HFFc6 (cell line): ENCODE results near the gene MOB1A. TPM values are rescaled to one million over a fixed set of nuclear protein-coding genes. Genes with fewer than 3 reads are reported as not detected.
"Not testable (repeated sequence)": the region's sequence is repeated elsewhere in the genome, so short reads cannot be mapped to it uniquely, and the experiment has no call there.

Source experiments
- DNase-seq: peaks from one replicate; pipeline ENCODE4 v3.0.0-alpha.2; 2018
- H3K27ac Mint-ChIP-seq: 2 replicates; pipeline ENCODE4 v1.8.0; 2020; ENCODE audit warnings: mild to moderate bottlenecking, mixed read lengths
- H3K27me3 Mint-ChIP-seq: 2 replicates; pipeline ENCODE4 v1.8.0; 2021; ENCODE audit warnings: mild to moderate bottlenecking, moderate library complexity, mixed read lengths; ENCODE audit not compliant: insufficient read depth
- H3K36me3 Mint-ChIP-seq: 2 replicates; pipeline ENCODE4 v1.8.0; 2021; ENCODE audit warnings: low read depth, mixed read lengths
- H3K4me1 Mint-ChIP-seq: 2 replicates; pipeline ENCODE4 v1.8.0; 2020; ENCODE audit warnings: low read depth, mixed read lengths
- H3K4me3 Mint-ChIP-seq: 2 replicates; pipeline ENCODE4 v1.8.0; 2020; ENCODE audit warnings: mild to moderate bottlenecking, moderate library complexity, mixed read lengths
- H3K9me3 Mint-ChIP-seq: 2 replicates; pipeline ENCODE4 v1.8.0; 2020; ENCODE audit warnings: mild to moderate bottlenecking, mixed read lengths
- total RNA-seq, 6 experiments: library from RNA; stranded (reverse); fragmentation: NEBNext Ultra II Directional; extraction: Animal tissue kit (Norgen Biotek cat#: 25700); gene quantifications; 2 replicates in 1 of 6; 3 replicates in 5 of 6; pipeline ENCODE4 v1.2.3, GENCODE V29; 2021
- TF ChIP-seq, protein P1 (sequence below): fragments of 200-600 bp; sonication (generic); IDR thresholded peaks from 2 replicates; pipeline ENCODE4 v1.5.0; 2021; ENCODE audit warnings: antibody characterized with exemption, mild to moderate bottlenecking

MOB1A gene
- total RNA-seq, 6 experiments from 2014 or later: 95.4 to 121 (median 112) TPM

DNA sequence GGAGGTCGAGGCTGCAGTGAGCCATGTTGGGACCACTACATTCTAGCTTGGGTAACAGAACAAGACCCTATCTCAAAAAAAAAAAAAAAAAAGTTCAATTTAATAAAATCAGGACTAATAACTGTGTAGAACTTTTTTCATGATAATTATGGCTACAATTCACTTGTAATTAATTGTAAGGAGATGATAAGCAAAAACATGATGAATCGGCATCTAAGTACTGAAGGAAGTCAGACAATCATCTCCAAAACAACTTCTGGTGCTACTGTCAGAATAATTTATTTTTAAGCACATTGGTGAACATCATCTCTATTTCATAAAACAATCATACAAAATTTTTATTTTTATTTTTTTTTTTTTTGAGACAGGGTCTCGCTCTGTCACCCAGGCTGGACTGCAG, 10.0 kb upstream of the MOB1A start:
- H3K9me3 Mint-ChIP-seq: no peaks in the 10 kb centered on the region
- no peak overlapping the region for H3K4me3 Mint-ChIP-seq
- H3K27me3 Mint-ChIP-seq: peaks cover 13% of the 10 kb centered on the region; the same call in 1 of the 2 replicates
- H3K36me3 Mint-ChIP-seq: no peaks in the 10 kb centered on the region
- no peak overlapping the region for H3K27ac Mint-ChIP-seq
- H3K4me1 Mint-ChIP-seq: peaks cover 19% of the 10 kb centered on the region
- TF ChIP-seq, protein P1, sequence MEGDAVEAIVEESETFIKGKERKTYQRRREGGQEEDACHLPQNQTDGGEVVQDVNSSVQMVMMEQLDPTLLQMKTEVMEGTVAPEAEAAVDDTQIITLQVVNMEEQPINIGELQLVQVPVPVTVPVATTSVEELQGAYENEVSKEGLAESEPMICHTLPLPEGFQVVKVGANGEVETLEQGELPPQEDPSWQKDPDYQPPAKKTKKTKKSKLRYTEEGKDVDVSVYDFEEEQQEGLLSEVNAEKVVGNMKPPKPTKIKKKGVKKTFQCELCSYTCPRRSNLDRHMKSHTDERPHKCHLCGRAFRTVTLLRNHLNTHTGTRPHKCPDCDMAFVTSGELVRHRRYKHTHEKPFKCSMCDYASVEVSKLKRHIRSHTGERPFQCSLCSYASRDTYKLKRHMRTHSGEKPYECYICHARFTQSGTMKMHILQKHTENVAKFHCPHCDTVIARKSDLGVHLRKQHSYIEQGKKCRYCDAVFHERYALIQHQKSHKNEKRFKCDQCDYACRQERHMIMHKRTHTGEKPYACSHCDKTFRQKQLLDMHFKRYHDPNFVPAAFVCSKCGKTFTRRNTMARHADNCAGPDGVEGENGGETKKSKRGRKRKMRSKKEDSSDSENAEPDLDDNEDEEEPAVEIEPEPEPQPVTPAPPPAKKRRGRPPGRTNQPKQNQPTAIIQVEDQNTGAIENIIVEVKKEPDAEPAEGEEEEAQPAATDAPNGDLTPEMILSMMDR: no peak
- no peak for DNase-seq

DNA sequence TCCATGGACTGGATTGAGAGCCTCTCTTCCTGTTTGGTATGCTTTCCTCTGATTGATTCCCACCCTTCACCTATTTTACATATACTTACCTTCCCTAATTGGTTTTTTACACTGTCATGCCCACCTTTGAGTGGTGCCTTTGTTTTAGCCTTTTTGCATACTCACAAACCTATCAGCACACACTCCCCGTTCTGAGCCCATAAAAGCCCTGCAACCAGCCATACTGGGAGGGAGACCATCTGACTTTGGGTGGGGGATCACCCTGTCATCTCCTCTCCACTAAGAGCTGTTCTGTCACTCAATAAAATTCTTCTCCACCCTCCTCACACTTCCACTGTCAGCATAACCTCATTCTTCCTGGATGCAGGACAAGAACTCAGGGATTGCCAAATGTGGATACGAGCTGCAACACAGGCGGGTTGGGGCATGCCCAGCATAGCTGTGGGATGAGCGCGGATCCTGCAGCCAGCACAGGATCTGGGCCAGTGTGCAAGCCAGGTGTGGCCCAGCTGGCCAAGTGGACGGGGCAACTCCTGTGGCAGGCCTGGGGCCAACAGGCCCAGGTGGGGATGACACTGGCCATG, 9.4 kb upstream of the MOB1A start:
- DNase-seq: peak; percentile 50
- peaks cover 19% of the 10 kb centered on the region for H3K4me1 Mint-ChIP-seq
- H3K27ac Mint-ChIP-seq: peak overlapping the region; percentile 44; the same call in 1 of the 2 replicates
- H3K36me3 Mint-ChIP-seq: no peaks in the 10 kb centered on the region
- TF ChIP-seq, protein P1: no peak
- peak overlapping the region; percentile 4; the same call in 1 of the 2 replicates for H3K4me3 Mint-ChIP-seq
- peaks cover 13% of the 10 kb centered on the region; the same call in 1 of the 2 replicates for H3K27me3 Mint-ChIP-seq
- H3K9me3 Mint-ChIP-seq: no peaks in the 10 kb centered on the region

DNA sequence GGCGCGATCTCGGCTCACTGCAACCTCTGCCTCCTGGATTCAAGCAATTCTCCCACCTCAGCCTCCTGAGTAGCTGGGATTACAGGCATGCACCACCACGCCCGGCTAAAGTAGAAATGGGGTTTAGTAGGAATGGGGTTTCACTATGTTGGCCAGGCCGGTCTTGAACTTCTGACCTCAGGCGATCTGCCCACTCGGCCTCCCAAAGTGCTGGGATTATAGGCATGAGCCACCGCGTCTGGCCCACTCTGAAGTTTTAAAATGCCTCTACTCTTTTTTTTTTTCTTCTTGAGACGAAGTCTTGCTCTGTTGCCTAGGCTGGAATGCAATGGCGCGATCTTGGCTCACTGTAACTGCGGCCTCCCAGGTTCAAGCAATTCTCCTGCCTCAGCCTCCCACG, 8.0 kb upstream of the MOB1A start:
- peaks cover 23% of the 10 kb centered on the region for H3K4me1 Mint-ChIP-seq
- H3K36me3 Mint-ChIP-seq, H3K9me3 Mint-ChIP-seq, H3K27me3 Mint-ChIP-seq, H3K4me3 Mint-ChIP-seq, H3K27ac Mint-ChIP-seq, DNase-seq: not testable (repeated sequence)

DNA sequence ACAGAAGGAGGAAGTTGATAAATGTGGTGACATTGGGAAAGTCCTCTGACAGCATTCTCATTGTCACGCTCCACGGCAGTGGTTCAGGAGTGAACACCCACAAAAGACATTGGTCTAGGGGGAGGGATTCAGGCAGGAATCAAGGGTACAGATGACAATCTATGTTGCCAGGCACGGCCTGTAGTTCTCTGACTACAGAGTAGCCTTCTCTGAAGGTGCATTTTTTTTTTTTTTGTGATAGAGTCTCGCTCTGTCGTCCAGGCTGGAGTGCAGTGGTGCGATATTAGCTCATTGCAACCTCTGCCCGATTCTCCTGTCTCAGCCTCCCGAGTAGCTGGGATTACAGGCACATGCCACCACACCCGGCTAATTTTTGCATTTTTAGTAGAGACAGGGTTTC, 7.4 kb upstream of the MOB1A start:
- peaks cover 4% of the 10 kb centered on the region; the same call in 1 of the 2 replicates for H3K27me3 Mint-ChIP-seq
- no peaks in the 10 kb centered on the region for H3K36me3 Mint-ChIP-seq
- H3K27ac Mint-ChIP-seq: no peak overlapping the region
- H3K9me3 Mint-ChIP-seq: no peaks in the 10 kb centered on the region
- TF ChIP-seq, protein P1: no peak
- H3K4me1 Mint-ChIP-seq: peaks cover 26% of the 10 kb centered on the region
- H3K4me3 Mint-ChIP-seq: no peak overlapping the region
- no peak for DNase-seq

DNA sequence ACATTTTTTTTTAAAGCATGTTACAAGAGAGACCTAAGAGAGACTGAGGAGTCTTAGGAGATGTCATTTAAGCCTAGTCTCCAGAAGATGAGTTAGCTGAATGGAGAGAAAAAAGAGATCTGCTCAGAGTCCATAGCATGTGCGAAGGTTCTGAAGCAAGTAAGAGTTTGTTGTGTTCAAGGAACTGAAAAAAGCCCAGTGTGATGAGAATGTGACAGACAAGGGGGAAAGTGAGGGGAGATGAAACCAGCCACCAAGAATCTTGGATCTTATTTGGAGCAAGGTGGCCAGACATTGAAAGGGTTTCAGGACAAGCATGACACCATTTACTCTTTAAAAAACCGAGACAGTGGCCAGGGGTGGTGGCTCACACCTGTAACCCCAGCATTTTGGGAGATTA, 5.2 kb upstream of the MOB1A start:
- Mint-ChIP-seq H3K27ac (no peak overlapping the region), H3K27me3 (peaks cover 2% of the 10 kb centered on the region; the same call in 1 of the 2 replicates), H3K4me1 (peaks cover 18% of the 10 kb centered on the region), H3K9me3 (no peaks in the 10 kb centered on the region), H3K36me3 (no peaks in the 10 kb centered on the region), H3K4me3 (no peak overlapping the region)
- TF ChIP-seq, protein P1: no peak
- DNase-seq: no peak

DNA sequence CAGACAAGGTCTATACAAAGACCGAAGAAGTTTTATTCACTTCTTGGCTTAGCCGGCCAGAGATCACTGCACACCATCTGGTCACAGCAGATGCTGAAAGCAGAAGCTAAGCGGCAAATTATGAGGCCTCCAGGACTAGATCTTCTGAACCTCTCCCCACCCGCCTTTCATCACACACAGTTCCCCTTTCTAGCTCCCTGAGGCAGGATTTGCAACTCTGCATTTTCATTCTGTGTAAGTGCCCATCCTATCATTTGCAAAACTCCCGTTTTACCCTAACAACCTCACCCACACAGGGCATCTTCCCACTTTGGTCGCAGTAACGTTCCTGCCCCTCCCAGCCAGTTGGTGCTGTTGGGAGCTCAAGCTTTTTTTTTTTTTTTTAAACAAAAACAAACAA, 3.1 kb upstream of the MOB1A start:
- H3K27me3 Mint-ChIP-seq: peaks cover 2% of the 10 kb centered on the region; the same call in 1 of the 2 replicates
- 0 out of 2 replicates have a peak, but pooled peaks cover 2% of the 10 kb centered on the region for H3K36me3 Mint-ChIP-seq
- DNase-seq: no peak
- H3K27ac Mint-ChIP-seq: no peak overlapping the region
- TF ChIP-seq, protein P1: no peak
- H3K9me3 Mint-ChIP-seq: no peaks in the 10 kb centered on the region
- H3K4me1 Mint-ChIP-seq: peaks cover 15% of the 10 kb centered on the region
- peak overlapping the region; percentile 53; the same call in 1 of the 2 replicates for H3K4me3 Mint-ChIP-seq
